ENCODE results near the gene CEP112.

CEP112 gene

GRCh38 chr17:65918500-65918899 lies 273.4 kb downstream of the CEP112 start:
- DNase-seq: no peak

- DNase-seq: no peak
Observed at GRCh38 chr17:65917560-65917959, 274.4 kb downstream of the CEP112 start.

- DNase-seq: no peak
Observed at GRCh38 chr17:65916425-65916824, 275.5 kb downstream of the CEP112 start.

GRCh38 chr17:65914784-65915342 lies 277.1 kb downstream of the CEP112 start:
- no peak for DNase-seq

- no peak for DNase-seq
Observed at GRCh38 chr17:65913326-65913850, 278.5 kb downstream of the CEP112 start.

GRCh38 chr17:65910836-65911235 lies 281.1 kb downstream of the CEP112 start:
- DNase-seq: no peak

- no peak for DNase-seq
Observed at GRCh38 chr17:65902831-65903522, 289.0 kb downstream of the CEP112 start.

GRCh38 chr17:65902155-65902554 lies 289.8 kb downstream of the CEP112 start:
- no peak for DNase-seq

- DNase-seq: no peak
Observed at GRCh38 chr17:65901394-65901793, 290.5 kb downstream of the CEP112 start.

- no peak for DNase-seq
Observed at GRCh38 chr17:65900216-65900615, 291.7 kb downstream of the CEP112 start.

- no peak for DNase-seq
Observed at GRCh38 chr17:65898651-65899050, 293.3 kb downstream of the CEP112 start.

GRCh38 chr17:65896889-65897288 lies 295.0 kb downstream of the CEP112 start:
- no peak for DNase-seq

- DNase-seq: no peak
Observed at GRCh38 chr17:65895969-65896368, 296.0 kb downstream of the CEP112 start.

- no peak for DNase-seq
Observed at GRCh38 chr17:65893692-65894279, 298.1 kb downstream of the CEP112 start.

- no peak for DNase-seq
Observed at GRCh38 chr17:65892912-65893377, 299.0 kb downstream of the CEP112 start.

GRCh38 chr17:65891231-65891735 lies 300.6 kb downstream of the CEP112 start:
- no peak for DNase-seq

- no peak for DNase-seq
Observed at GRCh38 chr17:65888649-65889048, 303.3 kb downstream of the CEP112 start.

- no peak for DNase-seq
Observed at GRCh38 chr17:65886315-65887245, 305.4 kb downstream of the CEP112 start.

GRCh38 chr17:65885541-65886312 lies 306.2 kb downstream of the CEP112 start:
- DNase-seq: no peak

- DNase-seq: no peak
Observed at GRCh38 chr17:65876985-65877384, 314.9 kb downstream of the CEP112 start.

GRCh38 chr17:65868881-65869280 lies 323.1 kb downstream of the CEP112 start:
- DNase-seq: no peak

GRCh38 chr17:65867014-65867413 lies 324.9 kb downstream of the CEP112 start:
- DNase-seq: no peak

Data from right forelimb (tissue), 1 donor.